PC-3 (cell line): Measurements from ENCODE around the gene NADK. TPM values are rescaled to one million over a fixed set of nuclear protein-coding genes. Genes with fewer than 3 reads are reported as not detected.

ENCODE experiments used
- ATAC-seq: fragments of 200-7000 bp; cut with Tn5 transposase; 2 replicates; pipeline ENCODE4 v1.9.1; 2020; ENCODE audit warnings: mild to moderate bottlenecking, moderate library complexity
- BruUV-seq: library from RNA; stranded (reverse); fragments of 400-500 nt; replicated peaks from 2 replicates; lab custom pipeline; 2021; lab: Mats Ljungman, UMichigan
- CTCF ChIA-PET: fragments of 300-600 bp; sonication (Branson Sonifier 250); formaldehyde crosslinking; loops from one replicate; lab custom pipeline; 2022; ENCODE audit warnings: antibody characterized with exemption; lab: Charles Lee
- POLR2A ChIA-PET: fragments of 300-600 bp; sonication (Branson Sonifier 250); formaldehyde crosslinking; loops from one replicate; lab custom pipeline; 2022; ENCODE audit warnings: antibody characterized with exemption; ENCODE audit not compliant: unreplicated experiment; lab: Charles Lee
- DNase-seq: peaks from one replicate; pipeline ENCODE4 v3.0.0-alpha.2; 2015
- H2AFZ ChIP-seq: fragments of 300-600 bp; sonication (generic); 2 replicates; pipeline ENCODE4 v1.6.0; 2016; ENCODE audit warnings: antibody characterized with exemption, low read length
- H3F3A ChIP-seq: fragments of 300-600 bp; sonication (generic); one replicate; pipeline ENCODE4 v1.6.0; 2017; ENCODE audit warnings: antibody characterized with exemption, low read length, control low read depth, mild to moderate bottlenecking; ENCODE audit not compliant: unreplicated experiment
- H3K27ac ChIP-seq: fragments of 300-600 bp; sonication (generic); 2 replicates; pipeline ENCODE4 v1.5.1; 2016; ENCODE audit warnings: mild to moderate bottlenecking, low read length
- H3K27me3 ChIP-seq: fragments of 300-600 bp; sonication (generic); 2 replicates; pipeline ENCODE4 v1.6.1; 2016; ENCODE audit warnings: low read length, mixed read lengths
- H3K36me3 ChIP-seq: fragments of 300-600 bp; sonication (generic); 2 replicates; pipeline ENCODE4 v1.6.1; 2016; ENCODE audit warnings: low read depth, mixed run types, low read length, mixed read lengths
- H3K4me1 ChIP-seq: fragments of 300-600 bp; sonication (generic); 2 replicates; pipeline ENCODE4 v1.5.1; 2016; ENCODE audit warnings: low read length; ENCODE audit not compliant: insufficient read depth
- H3K4me2 ChIP-seq: fragments of 300-600 bp; sonication (generic); 2 replicates; pipeline ENCODE4 v1.6.0; 2016; ENCODE audit warnings: low read length
- H3K4me3 ChIP-seq: fragments of 300-600 bp; sonication (generic); 2 replicates; pipeline ENCODE4 v1.5.1; 2016; ENCODE audit warnings: mild to moderate bottlenecking, low read length, mixed read lengths
- H3K79me2 ChIP-seq: fragments of 300-600 bp; sonication (generic); 2 replicates; pipeline ENCODE4 v1.6.1; 2017; ENCODE audit warnings: low read length, mixed read lengths
- H3K9ac ChIP-seq: fragments of 300-600 bp; sonication (generic); 2 replicates; pipeline ENCODE4 v1.6.0; 2016; ENCODE audit warnings: mild to moderate bottlenecking, low read length
- H3K9me2 ChIP-seq: fragments of 300-600 bp; sonication (generic); replicated peaks from 2 replicates; pipeline ENCODE4 v1.6.1; 2016; ENCODE audit warnings: mixed run types, low read length, mixed read lengths
- H3K9me3 ChIP-seq: fragments of 300-600 bp; sonication (generic); 2 replicates; pipeline ENCODE4 v1.6.1; 2016; ENCODE audit warnings: low read length, mixed read lengths
- H4K20me1 ChIP-seq: fragments of 300-600 bp; sonication (generic); 2 replicates; pipeline ENCODE4 v1.6.1; 2016; ENCODE audit warnings: low read length, mixed read lengths
- EZH2 ChIP-seq: fragments of 300-600 bp; sonication (generic); IDR thresholded peaks from one replicate; pipeline ENCODE4 v1.6.1; 2017; ENCODE audit warnings: antibody characterized with exemption, mild to moderate bottlenecking, low read length; ENCODE audit not compliant: unreplicated experiment
- EZH2phosphoT487 ChIP-seq: fragments of 300-600 bp; sonication (generic); IDR thresholded peaks from 2 replicates; pipeline ENCODE4 v1.6.1; 2018; ENCODE audit warnings: mild to moderate bottlenecking, antibody characterized with exemption, low read length, borderline replicate concordance
- intact Hi-C: fragments of 100-400 bp; cut with micrococcal nuclease; formaldehyde crosslinking; loops from 2 replicates; pipeline ENCODE4 v1.9.0; 2023
- total RNA-seq: library from RNA; depleted of rRNA; stranded (reverse); fragments of >200 nt; gene quantifications from 2 replicates; pipeline ENCODE4 v1.2.3, GENCODE V29; 2014
- TF ChIP-seq, protein P1 (sequence below): fragments of 300-600 bp; sonication (generic); conservative IDR thresholded peaks from 2 replicates; pipeline ENCODE4 v1.5.1; 2017; ENCODE audit warnings: antibody characterized with exemption, low read depth, mild to moderate bottlenecking, low read length

The NADK gene
- total RNA-seq, 1 experiment from 2014 or later = 130 TPM

DNA sequence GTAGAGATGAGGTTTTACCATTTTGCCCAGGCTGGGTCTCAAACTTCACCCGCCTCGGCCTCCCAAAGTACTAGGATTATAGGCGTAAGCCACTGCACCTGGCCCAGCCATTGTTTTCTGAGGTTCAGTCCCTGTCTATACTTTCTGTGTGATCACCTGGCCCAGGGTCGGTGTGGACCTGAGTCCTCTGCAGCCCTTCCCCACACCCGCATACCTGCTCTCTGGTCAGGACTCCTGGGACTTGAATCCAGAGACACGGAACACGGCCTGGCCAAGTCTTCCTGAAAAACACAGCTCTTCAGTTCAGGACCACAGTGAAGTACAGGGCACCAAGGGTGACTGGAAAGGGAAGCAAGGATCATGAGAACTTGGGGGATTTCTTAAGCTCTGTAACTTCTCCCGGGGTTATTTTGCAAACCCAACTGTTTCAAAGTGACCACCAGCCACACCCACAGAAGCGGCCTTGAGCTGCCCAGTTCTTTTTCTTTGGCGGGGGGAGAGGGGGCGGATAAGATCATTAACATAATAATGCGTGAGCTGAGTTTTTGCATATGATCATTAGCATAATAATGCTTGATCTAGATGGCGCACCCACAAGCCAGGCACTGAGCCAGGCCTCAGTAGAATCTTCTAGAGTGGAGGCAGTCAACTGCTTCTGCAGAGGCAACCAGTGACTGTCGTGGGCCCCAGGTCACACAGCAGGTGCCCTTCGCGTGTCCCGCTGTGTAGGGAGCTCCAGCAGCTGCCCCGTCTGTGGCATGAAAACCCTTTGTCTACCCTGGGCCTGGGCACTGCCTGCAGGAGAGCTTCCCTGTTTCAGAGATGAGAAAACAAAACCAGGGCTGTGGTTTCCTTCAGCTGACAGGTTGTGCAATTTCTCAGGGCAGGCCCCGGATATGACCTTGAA is 1.7 kb upstream of the NADK start:
- peaks cover 20% of the 10 kb centered on the region for H4K20me1 ChIP-seq
- H3K9ac ChIP-seq = no peak overlapping the region
- TF ChIP-seq EZH2 (no peak), EZH2phosphoT487 (no peak)
- TF ChIP-seq, protein P1, sequence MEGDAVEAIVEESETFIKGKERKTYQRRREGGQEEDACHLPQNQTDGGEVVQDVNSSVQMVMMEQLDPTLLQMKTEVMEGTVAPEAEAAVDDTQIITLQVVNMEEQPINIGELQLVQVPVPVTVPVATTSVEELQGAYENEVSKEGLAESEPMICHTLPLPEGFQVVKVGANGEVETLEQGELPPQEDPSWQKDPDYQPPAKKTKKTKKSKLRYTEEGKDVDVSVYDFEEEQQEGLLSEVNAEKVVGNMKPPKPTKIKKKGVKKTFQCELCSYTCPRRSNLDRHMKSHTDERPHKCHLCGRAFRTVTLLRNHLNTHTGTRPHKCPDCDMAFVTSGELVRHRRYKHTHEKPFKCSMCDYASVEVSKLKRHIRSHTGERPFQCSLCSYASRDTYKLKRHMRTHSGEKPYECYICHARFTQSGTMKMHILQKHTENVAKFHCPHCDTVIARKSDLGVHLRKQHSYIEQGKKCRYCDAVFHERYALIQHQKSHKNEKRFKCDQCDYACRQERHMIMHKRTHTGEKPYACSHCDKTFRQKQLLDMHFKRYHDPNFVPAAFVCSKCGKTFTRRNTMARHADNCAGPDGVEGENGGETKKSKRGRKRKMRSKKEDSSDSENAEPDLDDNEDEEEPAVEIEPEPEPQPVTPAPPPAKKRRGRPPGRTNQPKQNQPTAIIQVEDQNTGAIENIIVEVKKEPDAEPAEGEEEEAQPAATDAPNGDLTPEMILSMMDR = no peak
- no peaks in the 10 kb centered on the region for H3K9me3 ChIP-seq
- ATAC-seq (no peak), DNase-seq (no peak)
- H3F3A ChIP-seq = peaks cover 3% of the 10 kb centered on the region
- H3K79me2 ChIP-seq = peaks cover 32% of the 10 kb centered on the region
- no peaks in the 10 kb centered on the region for H3K9me2 ChIP-seq
- H3K4me1 ChIP-seq = peaks cover 49% of the 10 kb centered on the region
- H3K36me3 ChIP-seq = peaks cover 6% of the 10 kb centered on the region
- ChIA-PET CTCF (no interaction called here), POLR2A (no interaction called here)
- BruUV-seq = no TSS peak
- no peak overlapping the region for H3K27ac ChIP-seq
- no peaks in the 10 kb centered on the region for H3K27me3 ChIP-seq
- intact Hi-C loops = no loop called here
- no peak overlapping the region for H3K4me3 ChIP-seq
- no peak overlapping the region for H3K4me2 ChIP-seq
- H2AFZ ChIP-seq = no peak overlapping the region

DNA sequence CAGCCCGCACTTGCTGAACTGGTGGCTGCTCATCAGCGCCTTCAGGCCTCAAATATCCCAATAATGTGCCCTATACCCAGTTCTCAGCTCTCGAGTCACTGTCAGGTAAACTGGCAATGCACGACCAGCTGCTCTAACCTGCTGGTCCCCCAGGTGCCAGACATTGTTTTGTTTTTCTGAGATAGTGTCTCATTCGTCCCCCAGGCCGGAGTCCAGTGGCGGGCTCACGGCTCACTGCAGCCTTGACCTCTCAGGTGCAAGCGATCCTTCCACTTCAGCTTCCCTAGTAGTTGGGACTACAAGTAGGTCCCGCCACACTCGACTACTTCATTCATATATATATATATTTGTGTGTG is 1.0 kb upstream of the NADK start:
- H3K4me1 ChIP-seq = peaks cover 49% of the 10 kb centered on the region
- DNase-seq (peak; percentile 26), ATAC-seq (no peak)
- peaks cover 3% of the 10 kb centered on the region for H3F3A ChIP-seq
- peaks cover 38% of the 10 kb centered on the region for H3K79me2 ChIP-seq
- peak overlapping the region; percentile 98 for H3K9ac ChIP-seq
- POLR2A ChIA-PET = interaction anchor here (0.7 kb wide), 1 partner anchor 80 kb away, joined by 3 read pairs; no protein-coding TSS in a partner anchor
- H4K20me1 ChIP-seq = peaks cover 22% of the 10 kb centered on the region
- peak overlapping the region; percentile 78 for H3K27ac ChIP-seq
- H3K4me3 ChIP-seq = peak overlapping the region; percentile 73
- H3K9me2 ChIP-seq = no peaks in the 10 kb centered on the region
- no TSS peak for BruUV-seq
- CTCF ChIA-PET = interaction anchor here (0.6 to 1.0 kb wide), 2 partner anchors 10 to 127 kb away, joined by 3 to 4 read pairs; no protein-coding TSS in a partner anchor
- H2AFZ ChIP-seq = peak overlapping the region; percentile 72
- no peaks in the 10 kb centered on the region for H3K27me3 ChIP-seq
- TF ChIP-seq, protein P1 = no peak
- TF ChIP-seq EZH2 = no peak
- no peak for TF ChIP-seq EZH2phosphoT487
- H3K36me3 ChIP-seq = peaks cover 5% of the 10 kb centered on the region; the same call in 1 of the 2 replicates
- H3K9me3 ChIP-seq = no peaks in the 10 kb centered on the region
- intact Hi-C loops = no loop called here
- H3K4me2 ChIP-seq = peak overlapping the region; percentile 94
